ENCODE results near the gene DAGLB.
"Not testable (repeated sequence)": the region's sequence is repeated elsewhere in the genome, so short reads cannot be mapped to it uniquely, and the experiment has no call there.

The DAGLB gene

DNA sequence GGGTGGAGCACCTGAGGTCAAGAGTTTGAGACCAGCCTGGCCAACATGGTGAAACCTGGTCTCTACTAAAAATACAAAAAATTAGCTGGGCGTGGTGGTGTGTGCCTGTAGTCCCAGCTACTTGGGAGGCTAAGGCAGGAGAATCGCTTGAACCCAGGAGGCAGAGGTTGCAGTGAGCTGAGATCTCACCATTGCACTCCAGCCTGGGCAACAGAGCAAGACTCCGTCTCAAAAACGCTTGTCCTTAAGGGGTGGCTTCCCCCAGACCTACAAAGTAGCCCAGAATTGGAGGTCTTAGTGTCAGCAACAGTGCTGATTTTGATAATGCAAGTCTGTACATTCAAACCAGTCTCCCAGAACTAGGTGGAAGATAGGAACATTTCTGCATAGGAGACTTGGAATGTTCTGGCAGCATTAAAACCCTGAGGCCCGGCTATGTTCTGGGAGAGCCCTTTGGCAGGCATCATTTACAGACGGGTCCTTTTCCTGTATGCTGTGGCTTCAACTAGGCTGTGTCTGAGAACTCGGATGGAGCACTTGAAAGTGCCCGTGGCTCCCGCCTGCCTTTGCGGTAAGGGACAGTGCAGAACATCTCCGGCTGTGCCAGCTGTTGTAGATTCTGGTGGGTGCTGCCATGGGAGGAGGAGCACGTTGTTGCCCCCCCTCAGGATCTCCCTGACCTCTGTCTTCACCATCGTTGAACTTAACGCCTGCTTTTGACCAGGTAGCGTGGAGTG is 49.8 kb downstream of the DAGLB start:
- DNase-seq: not testable (repeated sequence)

DNA sequence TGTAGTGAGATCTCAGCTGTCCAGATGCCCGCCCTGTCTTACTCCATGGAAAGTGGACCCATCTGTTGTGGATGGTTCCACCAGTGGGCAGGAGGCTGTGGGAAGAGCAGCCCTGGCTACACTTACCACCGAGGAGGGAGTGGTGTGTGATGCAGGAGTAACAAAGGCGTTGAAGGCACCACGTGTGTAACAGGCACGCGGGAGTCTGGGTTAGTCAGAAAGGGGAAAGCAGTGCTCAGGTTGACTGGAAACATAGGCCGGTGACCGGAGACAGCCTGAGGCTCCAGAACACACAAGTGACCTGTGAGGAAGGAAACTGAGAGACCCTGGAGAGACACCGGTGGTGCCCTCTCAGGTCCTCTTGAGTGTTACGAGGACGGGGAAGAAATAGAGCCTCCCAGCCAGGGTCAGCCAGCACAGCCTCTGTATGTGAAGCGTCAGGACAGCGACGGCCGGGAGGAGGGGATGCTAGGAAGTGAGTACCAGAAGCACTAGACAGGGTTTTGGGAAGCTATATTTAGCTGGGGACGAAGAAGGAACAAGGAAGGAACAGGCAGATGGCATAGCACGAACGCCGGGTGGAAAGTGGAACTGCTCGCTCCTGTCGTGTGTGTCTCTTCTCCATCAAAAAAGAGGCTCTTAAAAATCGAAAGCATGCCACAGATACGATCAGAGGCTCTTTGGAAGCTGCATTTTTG is 51.7 kb downstream of the DAGLB start:
- no peak for DNase-seq

DNA sequence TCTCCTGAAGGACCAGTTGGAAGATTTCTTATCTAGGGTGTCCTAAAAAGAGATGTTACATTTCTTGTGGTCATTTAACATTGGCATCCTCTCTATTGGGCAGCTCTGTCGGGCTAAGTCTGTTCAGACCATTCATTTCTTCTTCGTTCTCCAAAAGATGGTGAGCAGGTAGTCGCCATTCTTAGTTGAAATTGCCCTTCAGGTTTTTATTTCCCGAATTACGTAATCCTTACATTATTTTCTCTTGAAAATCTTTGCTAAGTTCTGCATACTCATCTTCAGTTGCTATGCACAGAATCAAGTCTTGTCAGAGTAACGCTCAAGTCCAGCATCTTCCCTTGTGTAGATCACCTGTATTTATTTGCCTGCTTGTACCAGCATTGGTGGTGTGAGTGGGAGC is 53.6 kb downstream of the DAGLB start:
- no peak for DNase-seq

DNA sequence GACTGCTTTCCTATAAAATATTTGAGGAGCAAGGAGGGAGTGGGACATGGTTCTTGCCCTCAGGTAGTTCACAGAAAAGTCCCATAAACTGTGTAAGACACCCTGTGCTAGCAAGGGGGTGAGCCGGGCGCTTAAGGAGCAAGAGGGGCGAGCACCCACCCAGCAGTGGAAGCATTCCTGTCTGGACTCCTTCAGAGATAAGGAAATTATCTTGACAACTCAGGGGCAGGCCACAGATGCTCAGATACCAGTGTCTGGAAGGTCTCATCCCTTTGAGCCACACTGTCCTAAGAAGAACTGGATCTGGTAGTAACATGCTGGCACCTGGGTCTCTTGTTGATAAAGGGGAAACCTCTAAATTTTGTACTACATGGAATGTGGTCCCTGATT is 54.1 kb downstream of the DAGLB start:
- DNase-seq: no peak

DNA sequence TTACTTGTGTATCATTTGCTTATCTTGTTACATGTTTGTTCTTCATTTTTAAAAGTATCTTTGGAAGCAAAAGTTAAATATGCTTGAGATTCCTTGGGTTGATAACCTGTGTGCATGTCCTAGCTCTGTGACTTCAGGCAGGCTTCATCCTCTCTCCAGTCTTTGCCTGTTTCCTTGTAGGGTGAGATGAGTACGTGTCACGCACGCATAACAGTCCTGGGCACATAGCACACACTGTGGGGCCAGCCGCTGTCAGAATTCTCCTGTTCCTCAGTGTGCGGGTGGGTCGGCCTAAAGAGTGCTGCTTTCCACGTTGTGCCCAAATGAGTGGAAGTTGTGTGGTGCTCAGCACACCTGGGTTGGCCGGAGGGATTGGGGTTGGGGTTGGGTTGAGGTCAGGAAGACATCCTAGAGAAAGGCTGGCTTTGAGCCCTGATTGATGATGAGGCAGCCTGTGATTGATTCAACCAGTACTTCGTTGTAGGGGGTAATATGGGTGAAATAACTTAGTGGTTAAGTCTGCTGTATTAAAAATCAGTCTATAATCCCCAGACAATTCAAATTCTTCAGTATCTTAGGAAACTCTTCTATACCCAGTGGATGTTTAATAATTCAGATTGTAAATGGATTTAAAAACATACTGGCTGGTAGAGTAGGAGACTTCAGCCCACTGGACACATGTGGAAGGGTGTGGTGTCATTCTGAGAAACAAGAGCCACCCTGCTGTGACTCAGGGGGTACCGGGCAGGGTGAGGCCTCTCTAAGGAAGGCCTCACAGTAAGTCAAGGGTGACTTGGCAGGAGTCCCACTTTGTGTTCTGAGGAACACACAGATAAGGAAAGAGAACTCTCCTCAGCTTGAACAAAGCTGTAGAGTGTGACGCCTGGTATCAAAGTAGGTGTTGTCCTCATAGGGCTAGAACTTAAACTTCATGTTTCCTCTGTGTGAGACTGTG is 54.8 kb downstream of the DAGLB start:
- no peak for DNase-seq

DNA sequence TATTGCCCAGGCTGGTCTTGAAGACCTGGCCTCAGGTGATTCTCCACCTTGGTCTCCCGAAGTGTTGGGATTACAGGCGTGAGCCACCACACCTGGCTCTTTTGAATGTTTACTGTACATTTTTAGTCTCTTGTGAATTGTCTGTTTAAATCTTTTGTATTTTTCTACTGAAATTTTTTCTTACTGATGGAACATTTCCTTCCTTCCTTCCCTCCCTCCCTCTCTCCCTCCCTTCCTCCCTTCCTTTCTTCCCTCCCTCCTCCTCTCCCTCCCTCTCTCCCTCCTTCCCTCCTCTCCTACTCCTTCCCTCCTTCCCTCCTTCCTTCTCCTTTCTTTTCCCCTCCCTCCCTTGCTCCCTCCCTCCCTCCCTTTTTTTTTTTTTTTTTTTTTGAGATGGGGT is 58.0 kb downstream of the DAGLB start:
- no peak for DNase-seq

DNA sequence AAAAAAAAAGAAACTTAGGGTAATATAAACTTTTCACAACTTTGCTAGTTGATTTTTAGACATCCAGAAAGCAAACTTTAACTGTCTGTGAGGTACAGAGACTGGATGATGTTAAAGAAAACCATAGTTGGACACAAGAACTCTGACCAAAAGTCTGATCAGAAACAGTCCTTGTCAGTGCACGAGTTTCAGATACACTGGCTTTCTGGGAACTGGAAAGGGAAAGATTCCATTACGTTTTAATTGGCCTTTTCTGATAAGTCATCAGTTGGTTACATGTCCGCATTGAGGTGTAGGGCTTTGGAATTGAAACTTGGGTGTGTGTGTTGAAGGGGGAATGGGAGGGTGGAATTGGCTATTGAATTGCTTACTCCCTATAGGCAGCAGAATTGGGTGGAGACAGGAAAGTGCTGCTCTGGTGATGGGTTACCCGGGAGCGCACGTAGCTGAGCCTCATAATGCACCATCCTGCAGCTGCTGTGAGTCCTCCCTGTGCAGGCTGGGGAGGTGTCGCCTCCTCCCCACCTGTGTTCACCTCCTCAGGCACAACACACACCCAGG is 59.9 kb downstream of the DAGLB start:
- no peak for DNase-seq

DNA sequence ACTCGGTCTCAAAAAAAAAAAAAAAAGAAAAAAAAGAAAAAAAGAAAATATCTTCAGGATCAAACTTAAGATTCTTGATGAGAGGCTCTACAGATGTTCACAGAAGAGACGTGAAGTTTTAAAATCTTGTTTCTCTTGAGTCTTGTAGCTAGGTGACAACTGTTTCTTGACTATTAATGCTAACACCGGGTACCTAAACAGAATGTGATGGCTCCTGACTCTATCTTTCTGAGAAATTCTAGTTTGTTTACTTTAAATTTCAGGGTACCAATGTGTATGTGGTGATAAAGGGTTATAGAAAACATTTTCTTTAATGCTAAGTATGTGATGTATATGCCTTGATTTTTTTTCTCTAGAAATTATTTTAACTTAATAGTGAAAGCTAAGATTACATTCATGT is 61.0 kb downstream of the DAGLB start:
- DNase-seq: no peak

DNA sequence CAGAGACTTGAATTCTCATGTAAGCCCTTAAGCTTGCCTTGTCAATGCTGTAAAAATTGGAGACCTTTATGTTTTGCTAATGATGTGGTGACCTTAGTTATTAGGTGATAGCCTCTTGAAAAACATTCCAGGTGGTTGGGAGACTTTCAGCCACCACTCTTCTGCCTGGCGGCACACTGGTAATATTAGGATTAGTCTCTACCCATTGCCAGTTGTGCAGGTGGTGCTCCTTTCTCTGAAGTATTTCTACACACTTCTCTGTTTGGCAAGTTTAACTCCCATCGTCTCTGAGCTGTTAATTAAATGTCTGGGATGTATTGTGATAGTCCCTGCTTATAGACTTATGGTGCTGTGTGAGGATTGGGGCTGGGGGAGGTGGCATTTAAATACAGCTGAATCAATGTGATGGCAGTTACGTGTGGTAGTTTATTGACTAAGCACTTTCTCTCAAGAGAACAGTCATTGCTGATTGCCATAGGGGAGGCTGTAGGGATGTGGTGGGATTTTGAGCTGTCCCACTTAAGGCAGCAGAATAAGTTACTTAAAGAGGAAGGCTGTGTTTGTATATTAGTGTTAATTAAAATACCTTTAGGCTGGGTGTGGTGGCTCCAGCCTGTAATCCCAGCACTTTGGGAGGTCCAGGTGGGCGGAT is 61.7 kb downstream of the DAGLB start:
- no peak for DNase-seq

DNA sequence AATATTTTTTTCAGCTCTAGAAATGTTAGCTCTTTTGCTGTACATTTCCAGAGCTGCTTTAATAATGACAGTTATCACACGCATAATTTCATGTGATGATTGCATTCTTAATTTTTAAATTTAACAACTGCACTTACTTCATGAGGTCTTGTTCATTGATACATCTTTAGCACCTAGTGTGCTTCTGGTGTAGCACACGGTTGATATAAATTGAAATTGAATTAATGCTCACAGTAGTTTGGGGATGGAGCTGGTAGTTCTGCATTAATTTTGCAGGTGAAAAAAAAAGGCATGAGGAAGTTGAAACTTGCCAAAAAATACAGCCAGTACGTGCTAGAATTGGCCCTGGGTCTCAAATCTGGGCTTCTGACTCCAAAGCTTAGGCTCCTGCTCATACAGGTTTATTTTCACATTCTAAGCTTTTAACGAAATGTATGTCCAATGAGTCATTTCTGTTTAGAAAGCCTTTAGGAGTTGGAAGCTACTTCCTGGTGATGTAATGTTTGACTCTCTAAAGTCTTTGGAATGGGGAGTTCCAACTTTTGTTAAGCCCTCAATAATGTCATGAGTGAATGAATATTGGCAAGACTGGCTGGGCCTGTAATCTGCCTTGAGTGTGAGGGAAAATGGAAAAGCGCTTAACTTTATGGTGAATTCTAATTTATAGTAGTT is 62.5 kb downstream of the DAGLB start:
- no peak for DNase-seq

DNA sequence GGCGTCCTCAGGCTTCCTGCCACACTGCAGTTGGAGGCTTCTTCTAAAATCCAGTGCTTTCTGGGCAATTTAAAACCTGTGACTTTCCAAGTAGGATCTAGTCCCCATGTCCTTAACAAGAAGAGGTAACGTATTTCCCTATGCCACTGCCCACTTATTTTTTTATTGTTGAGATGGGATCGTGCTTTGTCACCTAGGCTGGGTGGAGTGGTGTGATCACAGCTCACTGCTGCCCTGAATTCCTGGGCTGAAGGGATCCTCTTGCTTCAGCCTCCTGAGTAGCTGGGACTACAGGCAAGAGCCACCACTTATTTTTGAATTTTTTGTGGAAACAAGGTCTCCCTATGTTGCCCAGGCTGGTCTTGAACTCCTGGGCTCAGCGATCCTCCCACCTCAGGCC is 63.4 kb downstream of the DAGLB start:
- DNase-seq: no peak

DNA sequence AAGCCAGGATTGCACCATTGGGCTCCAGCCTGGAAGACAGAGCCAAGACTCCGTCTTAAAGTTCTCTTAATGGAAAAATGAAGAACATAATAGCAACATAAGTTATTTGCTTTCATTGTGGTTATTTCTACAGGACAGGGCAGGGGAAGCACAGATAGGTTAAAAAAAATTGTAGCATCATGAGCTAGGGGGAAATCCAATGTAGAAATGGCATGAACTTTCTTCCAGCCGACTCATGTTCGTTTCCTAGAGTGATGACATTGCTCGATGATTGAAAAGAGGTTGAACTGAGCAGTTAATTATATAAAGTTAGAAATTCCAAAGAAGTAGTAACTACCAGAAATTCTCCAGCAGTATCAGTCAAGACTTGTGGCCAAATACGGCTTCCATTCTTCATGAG is 64.9 kb downstream of the DAGLB start:
- no peak for DNase-seq

DNA sequence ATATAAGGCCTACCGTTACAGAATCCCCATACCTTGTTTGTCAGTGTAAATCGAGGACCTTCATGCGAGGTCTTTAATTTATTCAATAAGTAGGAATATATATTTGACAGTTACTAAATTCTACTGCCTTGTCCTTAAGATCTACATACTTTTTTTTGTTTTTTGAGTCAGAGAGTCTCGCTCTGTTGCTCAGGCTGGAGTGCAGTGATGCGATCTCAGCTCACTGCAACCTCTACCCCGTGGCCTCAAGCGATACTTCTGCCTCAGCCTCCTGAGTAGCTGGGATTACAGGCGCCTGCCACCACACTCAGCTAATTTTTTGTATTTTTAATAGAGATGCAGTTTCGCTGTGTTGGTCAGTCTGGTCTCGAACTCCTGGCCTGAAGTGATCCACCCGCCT is 65.9 kb downstream of the DAGLB start:
- not testable (repeated sequence) for DNase-seq

DNA sequence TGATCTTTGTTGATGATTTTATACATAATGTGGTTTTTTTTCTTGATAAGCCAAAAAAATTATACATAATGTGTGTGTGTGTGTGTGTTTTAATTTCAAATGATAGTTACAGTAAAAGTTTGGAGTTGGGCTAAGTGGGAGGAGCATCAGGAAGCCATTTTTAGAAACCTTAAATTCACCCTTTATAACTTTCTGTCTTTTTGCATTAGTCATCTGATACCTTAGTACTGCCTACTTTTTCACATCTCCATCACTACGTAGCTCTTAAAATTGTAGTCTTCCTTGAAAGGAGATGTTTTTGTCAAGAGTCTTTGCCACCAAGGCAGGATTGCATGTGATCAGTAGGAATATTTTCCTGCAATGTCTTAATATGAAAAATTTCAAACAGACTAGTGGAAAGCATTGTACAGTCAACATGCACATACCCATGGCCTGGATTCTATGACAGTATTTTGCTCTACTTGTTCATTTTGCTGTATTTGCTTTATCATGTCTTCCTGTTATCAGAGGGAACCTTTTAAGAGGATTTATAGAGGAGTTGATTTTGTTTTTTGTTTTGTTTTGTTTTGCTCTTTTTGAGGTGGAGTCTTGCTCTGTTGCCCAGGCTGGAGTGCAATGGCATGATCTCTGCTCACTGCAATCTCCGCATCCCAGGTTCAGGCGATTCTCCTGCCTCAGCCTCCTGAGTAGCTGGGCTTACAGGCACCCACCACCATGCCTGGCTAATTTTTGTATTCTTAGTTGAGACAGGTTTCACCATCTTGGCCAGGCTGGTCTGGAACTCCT is 67.3 kb downstream of the DAGLB start:
- DNase-seq: no peak

DNA sequence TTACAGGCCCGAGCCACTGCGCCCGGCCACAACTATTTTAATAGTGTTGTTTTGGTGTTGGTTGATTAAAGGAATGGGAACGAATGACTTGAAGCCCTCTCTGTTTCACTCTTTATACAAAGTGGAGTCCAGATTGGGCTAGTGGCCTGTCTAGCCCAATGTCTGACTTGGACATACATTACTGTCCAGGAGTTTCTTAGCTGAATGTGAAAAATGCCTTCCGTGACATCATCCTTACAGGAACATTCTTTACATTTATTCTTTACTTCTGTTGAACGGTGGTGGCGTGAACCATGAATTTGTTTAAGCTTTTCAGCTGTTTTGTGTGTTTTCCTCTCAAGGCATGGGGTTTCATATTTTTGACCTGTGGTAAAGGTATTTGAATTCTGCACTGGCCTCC is 67.9 kb downstream of the DAGLB start:
- no peak for DNase-seq

DNA sequence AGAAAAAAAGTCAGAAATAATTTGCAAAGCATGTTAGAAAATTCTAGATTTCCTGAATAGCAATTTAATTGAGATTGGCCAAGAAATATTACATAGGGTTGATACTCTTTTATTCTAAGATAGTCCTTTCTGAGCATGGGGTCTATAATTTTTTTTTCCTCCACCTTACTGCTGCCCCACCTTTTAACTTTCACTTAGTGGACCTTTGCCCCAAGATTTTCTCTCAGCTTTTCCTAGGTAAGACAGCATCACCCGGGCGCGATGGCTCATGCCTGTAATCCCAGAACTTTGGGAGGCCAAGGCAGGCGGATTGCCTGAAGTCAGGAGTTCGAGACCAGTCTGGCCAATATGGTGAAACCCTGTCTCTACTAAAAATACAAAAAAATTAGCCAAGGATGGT is 69.2 kb downstream of the DAGLB start:
- not testable (repeated sequence) for DNase-seq

DNA sequence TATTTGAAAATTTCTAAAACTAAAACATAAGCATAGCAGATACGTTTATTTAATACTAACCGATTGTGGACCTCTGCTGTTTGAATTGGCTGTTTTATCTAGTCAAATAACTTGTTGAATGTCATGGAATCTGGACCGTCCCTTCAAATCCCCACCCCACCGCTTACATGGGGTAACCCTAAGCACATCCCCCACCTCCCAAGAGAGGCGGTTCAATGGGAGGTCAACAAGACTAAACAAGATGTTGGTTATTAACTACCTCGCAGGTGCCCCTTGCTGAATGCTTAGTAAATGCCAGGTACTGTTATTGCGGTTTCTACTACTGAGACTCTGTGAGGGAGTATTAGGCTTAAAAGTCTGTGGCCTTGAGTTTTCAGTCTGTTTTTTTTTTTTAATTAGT is 70.9 kb downstream of the DAGLB start:
- no peak for DNase-seq

DNA sequence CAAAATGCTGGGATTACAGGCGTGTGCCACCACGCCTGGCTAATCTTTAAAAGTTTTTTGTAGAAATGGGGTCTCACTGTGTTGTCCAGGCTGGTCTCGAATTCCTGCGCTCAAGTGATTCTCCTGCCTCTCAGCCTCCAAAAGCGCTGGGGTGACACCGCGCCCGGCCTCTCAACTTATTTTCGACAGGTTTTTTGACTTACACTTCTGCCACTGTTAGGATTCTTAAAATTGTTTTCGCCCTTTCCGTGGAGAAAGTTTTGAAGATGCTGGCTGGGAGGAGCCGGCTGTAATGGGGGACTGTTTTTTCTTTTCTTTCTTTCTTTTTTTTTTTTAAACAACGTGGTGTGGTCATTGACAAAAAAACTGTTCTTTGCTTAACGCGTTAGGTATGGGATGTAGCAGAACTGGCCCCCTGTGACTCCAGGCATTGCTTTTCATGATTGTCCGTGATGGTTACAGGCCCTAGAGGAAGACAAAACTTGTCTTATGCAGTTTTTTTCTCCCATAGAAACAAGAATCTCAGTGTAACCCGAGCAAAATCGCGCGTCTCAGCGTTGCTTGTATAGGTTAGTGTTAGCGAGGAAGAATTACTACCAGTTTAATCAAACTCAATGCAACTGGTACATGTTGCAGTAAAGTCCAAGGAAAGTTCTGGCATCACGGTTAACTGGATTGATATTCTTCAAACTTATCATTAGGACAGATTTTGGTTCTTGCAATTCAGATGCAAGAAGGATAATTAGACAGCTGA is 72.2 kb downstream of the DAGLB start:
- DNase-seq: peak; percentile 39

DNA sequence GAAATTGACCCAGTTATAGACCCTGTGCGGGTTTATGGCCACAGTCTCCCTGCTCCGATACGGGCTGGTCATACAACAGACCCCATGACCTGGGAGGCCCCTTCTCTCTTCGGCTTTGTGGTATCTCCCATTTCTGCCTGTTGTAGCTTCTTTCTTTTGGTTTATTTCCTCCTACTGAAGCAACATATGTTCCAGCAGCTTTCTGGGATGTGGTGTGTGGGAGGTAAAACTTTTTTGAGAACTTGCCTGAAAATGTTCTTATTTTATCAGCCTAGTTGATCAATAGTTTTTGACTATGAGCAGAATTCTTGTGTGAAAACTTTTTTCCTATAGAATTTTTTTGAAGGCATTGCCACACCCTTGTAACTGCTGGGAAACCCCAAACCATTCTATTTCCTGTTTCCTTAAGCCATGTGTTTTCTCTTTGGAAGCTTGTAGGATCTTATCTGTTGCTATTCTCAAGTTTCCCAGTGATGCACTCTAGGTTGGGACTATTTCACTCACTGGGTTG is 80.0 kb downstream of the DAGLB start:
- no peak for DNase-seq

DNA sequence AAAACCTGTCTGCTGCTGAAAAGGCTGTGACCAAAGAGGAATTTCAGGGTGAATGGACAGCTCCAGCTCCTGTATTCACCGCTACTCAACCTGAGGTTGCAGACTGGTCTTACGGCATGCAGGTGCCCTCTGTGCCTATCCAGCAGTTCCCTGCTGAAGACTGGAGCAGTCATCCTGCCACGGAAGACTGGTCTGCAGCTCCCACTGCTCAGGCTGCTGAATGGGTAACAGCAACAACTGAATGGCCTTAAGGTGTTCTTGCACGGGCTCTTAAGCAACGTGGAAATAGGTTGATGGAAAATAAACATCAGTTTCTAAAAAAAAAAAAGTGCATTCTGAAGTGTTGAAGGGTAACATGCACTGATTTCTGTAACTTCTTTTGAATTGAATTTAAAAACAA is 82.3 kb downstream of the DAGLB start:
- no peak for DNase-seq
